H1 (cell line): ENCODE data around the gene TDRD9. TPM values are rescaled to one million over a fixed set of nuclear protein-coding genes. Genes with fewer than 3 reads are reported as not detected.

ENCODE experiments used
- CTCF ChIA-PET: fragments of 300-600 bp; sonication (Branson Sonifier 250); formaldehyde crosslinking; loops from one replicate; lab custom pipeline; 2021; ENCODE audit not compliant: partially characterized antibody; lab: Charles Lee
- POLR2A ChIA-PET: fragments of 300-600 bp; sonication (Branson Sonifier 250); formaldehyde crosslinking; loops from one replicate; lab custom pipeline; 2021; ENCODE audit warnings: inconsistent platforms; ENCODE audit not compliant: partially characterized antibody; lab: Charles Lee
- DNase-seq, 2 experiments: peaks; one replicate each; pipeline versions ENCODE4 v3.0.0 to v3.0.0-alpha.2; 2010 to 2022; ENCODE audit warnings: low spot score in 2 of 2, low read depth in 1 of 2, mixed read lengths in 1 of 2
- FAIRE-seq: peaks from 2 replicates; lab custom pipeline; 2011; peaks lifted over from hg19 to GRCh38; lab: Jason Lieb, UNC
- H2AFZ ChIP-seq: 2 replicates; pipeline ENCODE4 v1.8.1; 2012; ENCODE audit warnings: low read length, inconsistent platforms
- H2AK5ac ChIP-seq: 2 replicates; pipeline ENCODE4 v1.6.1; 2013; ENCODE audit warnings: low read depth, low read length
- H2BK120ac ChIP-seq: replicated peaks from 2 replicates; pipeline ENCODE3; 2013; ENCODE audit warnings: low read depth, low read length, inconsistent platforms
- H2BK12ac ChIP-seq: 2 replicates; pipeline ENCODE4 v1.6.1; 2013; ENCODE audit warnings: low read depth, low read length
- H2BK15ac ChIP-seq: 2 replicates; pipeline ENCODE4 v1.6.1; 2013; ENCODE audit warnings: low read length
- H2BK20ac ChIP-seq: 2 replicates; pipeline ENCODE4 v1.6.1; 2013; ENCODE audit warnings: low read length
- H2BK5ac ChIP-seq: 2 replicates; pipeline ENCODE4 v1.6.1; 2013; ENCODE audit warnings: low read depth, low read length
- H3K14ac ChIP-seq: 2 replicates; pipeline ENCODE4 v1.6.1; 2013; ENCODE audit warnings: inconsistent platforms; ENCODE audit not compliant: insufficient read length
- H3K18ac ChIP-seq: 2 replicates; pipeline ENCODE4 v1.6.1; 2013; ENCODE audit warnings: low read length; ENCODE audit errors: extremely low read depth
- H3K23ac ChIP-seq: 2 replicates; pipeline ENCODE4 v1.6.1; 2013; ENCODE audit warnings: inconsistent platforms; ENCODE audit not compliant: insufficient read length
- H3K23me2 ChIP-seq: 2 replicates; pipeline ENCODE4 v1.6.1; 2013; ENCODE audit warnings: low read depth, low read length
- H3K27ac ChIP-seq: 2 replicates; pipeline ENCODE4 v1.6.1; 2011; ENCODE audit warnings: low read depth, low read length, inconsistent platforms
- H3K27me3 ChIP-seq, 4 experiments: replicated peaks in 1 of 4; 1 replicate in 1 of 4; 2 replicates in 3 of 4; pipeline versions ENCODE4 v1.6.1 to v1.8.1; 2011 to 2013; ENCODE audit warnings: low read length in 3 of 4, mild to moderate bottlenecking in 3 of 4, inconsistent platforms in 2 of 4, mixed read lengths in 2 of 4, moderate library complexity in 1 of 4; ENCODE audit not compliant: control insufficient read depth in 3 of 4, insufficient read depth in 3 of 4; ENCODE audit errors: extremely low read depth in 1 of 4
- H3K36me3 ChIP-seq, 4 experiments: 2 replicates each; pipeline versions ENCODE4 v1.6.1 to v1.8.1; 2011 to 2013; ENCODE audit warnings: mild to moderate bottlenecking in 4 of 4, low read length in 3 of 4, moderate library complexity in 2 of 4, control low read depth in 1 of 4, inconsistent platforms in 1 of 4; ENCODE audit not compliant: insufficient read depth in 4 of 4, control insufficient read depth in 2 of 4
- H3K4ac ChIP-seq: replicated peaks from 2 replicates; pipeline ENCODE3; 2013; ENCODE audit warnings: low read length, low read depth, mixed read lengths, inconsistent platforms; ENCODE audit not compliant: insufficient read length
- H3K4me1 ChIP-seq, 4 experiments: replicated peaks in 1 of 4; 1 replicate in 1 of 4; 2 replicates in 3 of 4; pipeline versions ENCODE4 v1.6.1 to v1.8.1; 2011 to 2013; ENCODE audit warnings: low read length in 3 of 4, inconsistent platforms in 2 of 4, mixed read lengths in 1 of 4; ENCODE audit not compliant: insufficient read depth in 4 of 4, control insufficient read depth in 3 of 4
- H3K4me2 ChIP-seq, 2 experiments: 2 replicates each; pipeline versions ENCODE4 v1.6.1 to v1.8.1; 2011 to 2013; ENCODE audit warnings: low read depth in 2 of 2, low read length in 2 of 2, control low read depth in 1 of 2, inconsistent platforms in 1 of 2, mild to moderate bottlenecking in 1 of 2; ENCODE audit not compliant: insufficient read depth in 1 of 2
- H3K4me3 ChIP-seq, 4 experiments: fragments of 200-600, 300-600 bp in 1 of 4; sonication (generic), shearing (Covaris generic), sonication (Bioruptor Twin) in 1 of 4; 2 replicates each; pipeline versions ENCODE4 v1.5.1 to v1.8.1; 2011 to 2016; ENCODE audit warnings: low read length in 4 of 4, low read depth in 3 of 4, control low read depth in 2 of 4, inconsistent platforms in 2 of 4, mild to moderate bottlenecking in 2 of 4, mixed read lengths in 1 of 4, moderate library complexity in 1 of 4; ENCODE audit not compliant: insufficient read depth in 2 of 4; ENCODE audit errors: extremely low read depth in 1 of 4
- H3K56ac ChIP-seq: replicated peaks from 2 replicates; pipeline ENCODE3; 2013; ENCODE audit warnings: low read depth, mild to moderate bottlenecking, mixed read lengths, low read length, inconsistent platforms; ENCODE audit not compliant: insufficient read length
- H3K79me1 ChIP-seq: 2 replicates; pipeline ENCODE4 v1.6.1; 2013; ENCODE audit warnings: low read depth, low read length, control low read depth
- H3K79me2 ChIP-seq, 2 experiments: 2 replicates each; pipeline versions ENCODE4 v1.6.1 to v1.8.1; 2012 to 2013; ENCODE audit warnings: low read length in 2 of 2, mild to moderate bottlenecking in 2 of 2, inconsistent platforms in 1 of 2; ENCODE audit not compliant: insufficient read depth in 2 of 2, control insufficient read depth in 1 of 2
- H3K9ac ChIP-seq, 4 experiments: replicated peaks in 1 of 4; 1 replicate in 1 of 4; 2 replicates in 3 of 4; pipeline versions ENCODE4 v1.6.1 to v1.8.1; 2011 to 2013; ENCODE audit warnings: low read depth in 3 of 4, low read length in 3 of 4, control low read depth in 2 of 4, mild to moderate bottlenecking in 2 of 4, moderate library complexity in 2 of 4, inconsistent platforms in 1 of 4; ENCODE audit errors: extremely low read depth in 1 of 4
- H3K9me3 ChIP-seq, 2 experiments: 2 replicates each; pipeline versions ENCODE4 v1.6.1 to v1.8.1; 2012 to 2013; ENCODE audit warnings: mild to moderate bottlenecking in 2 of 2, moderate library complexity in 2 of 2, control low read depth in 1 of 2, inconsistent platforms in 1 of 2, low read depth in 1 of 2, low read length in 1 of 2, mixed read lengths in 1 of 2; ENCODE audit not compliant: insufficient read depth in 2 of 2
- H4K20me1 ChIP-seq, 2 experiments: replicated peaks in 1 of 2; 2 replicates each; pipeline versions ENCODE3 to v1.8.1; 2011 to 2013; ENCODE audit warnings: inconsistent platforms in 2 of 2, low read length in 2 of 2, mild to moderate bottlenecking in 1 of 2; ENCODE audit not compliant: insufficient read depth in 2 of 2, control insufficient read depth in 1 of 2
- H4K5ac ChIP-seq: 2 replicates; pipeline ENCODE4 v1.6.1; 2013; ENCODE audit warnings: low read length, low read depth, mixed read lengths, inconsistent platforms; ENCODE audit not compliant: insufficient read length
- H4K8ac ChIP-seq: 2 replicates; pipeline ENCODE4 v1.8.0; 2013; ENCODE audit warnings: mild to moderate bottlenecking, moderate library complexity, low read length, inconsistent platforms; ENCODE audit not compliant: insufficient read depth; ENCODE audit errors: extremely low read depth
- H4K91ac ChIP-seq: replicated peaks from 2 replicates; pipeline ENCODE3; 2013; ENCODE audit warnings: low read length, mixed read lengths, inconsistent platforms; ENCODE audit not compliant: insufficient read length
- BACH1 ChIP-seq: IDR thresholded peaks from 2 replicates; pipeline ENCODE4 v1.6.1; 2012; ENCODE audit warnings: low read length, improper control_type of control experiment
- CHD1 ChIP-seq: IDR thresholded peaks from 2 replicates; pipeline ENCODE4 v1.6.1; 2012; ENCODE audit warnings: low read depth, low read length, improper control_type of control experiment
- CREB1 ChIP-seq: IDR thresholded peaks from 2 replicates; pipeline ENCODE4 v1.6.1; 2012; ENCODE audit warnings: inconsistent platforms
- CTBP2 ChIP-seq: IDR thresholded peaks from 2 replicates; pipeline ENCODE4 v1.7.0; 2011; ENCODE audit warnings: borderline replicate concordance, mild to moderate bottlenecking, moderate library complexity, mixed read lengths, low read length; ENCODE audit not compliant: insufficient read depth, insufficient read length
- GTF2F1 ChIP-seq: IDR thresholded peaks from 2 replicates; pipeline ENCODE4 v1.6.1; 2012; ENCODE audit warnings: low read depth, low read length, improper control_type of control experiment, borderline replicate concordance
- SP1 ChIP-seq: IDR thresholded peaks from 2 replicates; pipeline ENCODE4 v1.6.1; 2011; ENCODE audit warnings: low read depth, low read length
- WGBS, 2 experiments: shearing (Covaris generic) in 1 of 2; methylation state at CpG; one replicate each; pipeline versions ENCODE4 v1.1.6 to v1.1.7; 2013 to 2015; ENCODE audit warnings: low lambda C conversion rate in 2 of 2, mixed read lengths in 2 of 2, inconsistent platforms in 1 of 2, low coverage in 1 of 2, missing lambda C conversion rate in 1 of 2; ENCODE audit not compliant: insufficient replicate concordance in 2 of 2, insufficient coverage in 1 of 2, insufficient read length in 1 of 2; ENCODE audit errors: extremely low coverage in 1 of 2, missing lambda C conversion rate in 1 of 2; 5-methylcytosine and 5-hydroxymethylcytosine counted together
- polyA plus RNA-seq, 7 experiments: library from polyadenylated mRNA; depleted of rRNA in 3 of 7; stranded (reverse) in 5 of 7; unstranded in 2 of 7; fragments of >200 nt in 5 of 7; fragments of 200-250 nt in 2 of 7; gene quantifications; 1 replicate in 5 of 7; 2 replicates in 1 of 7; 4 replicates in 1 of 7; pipeline versions ENCODE4 v1.2.1 to v1.2.3, GENCODE V29; 2011 to 2013; ENCODE audit warnings: missing spikeins in 2 of 7, mixed read lengths in 2 of 7
- total RNA-seq: library from RNA; stranded (reverse); fragmentation: NEBNext Ultra II Directional; extraction: Animal tissue kit (Norgen Biotek cat#: 25700); gene quantifications from 2 replicates; pipeline ENCODE4 v1.2.1, GENCODE V29; 2021

Gene TDRD9
- total and polyA plus RNA-seq, 2 of the 8 experiments (the other 6 are each of a cell fraction or from before 2014, with no cell fraction given): not detected

DNA sequence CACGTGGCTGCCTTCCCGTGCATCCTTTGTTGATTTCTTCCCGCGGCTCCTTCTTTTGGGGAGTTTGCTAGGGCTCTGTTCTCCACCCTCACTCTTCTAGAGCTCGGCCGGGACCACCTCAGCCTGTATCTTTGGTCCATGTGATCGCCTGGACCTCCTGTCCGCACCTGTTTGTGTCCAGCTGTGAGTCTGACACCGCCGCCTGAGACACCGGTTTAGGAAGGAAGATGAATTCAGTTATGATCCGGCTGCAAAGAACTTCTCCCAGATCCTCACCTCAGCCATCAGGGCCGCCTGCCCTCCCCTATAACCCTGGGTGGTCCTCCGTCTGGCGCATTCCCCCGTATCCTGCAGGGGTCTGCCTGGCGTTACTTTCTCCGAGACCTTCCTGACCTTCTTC lies 690 bp upstream of the TDRD9 start:
- POLR2A ChIA-PET: no interaction called here
- 91% methylated on average over 18 of the region's 18 CpGs; no CpG with 5 or more reads in 1 of the 2 experiments for WGBS, 2 experiments
- no peak overlapping the region for H3K23ac ChIP-seq
- TF ChIP-seq GTF2F1 (no peak), BACH1 (no peak), CTBP2 (no peak), CREB1 (no peak), CHD1 (no peak), SP1 (no peak)

More for the DNA sequence above, 690 bp upstream of the TDRD9 start:
- no peak overlapping the region for H3K4ac ChIP-seq
- peaks cover 0 to 5% of the 10 kb centered on the region in 2 experiments; a peak in 1 of 4 replicates for H3K9me3 ChIP-seq
- no peak overlapping the region for H2AFZ ChIP-seq
- H2BK12ac ChIP-seq: no peak overlapping the region
- DNase-seq (no peak), FAIRE-seq (no peak)
- no peak overlapping the region for H3K56ac ChIP-seq
- no peak overlapping the region for H2BK20ac ChIP-seq
- no peaks in the 10 kb centered on the region for H4K20me1 ChIP-seq
- no peak overlapping the region for H3K18ac ChIP-seq
- no peak overlapping the region for H3K9ac ChIP-seq
- H2BK5ac ChIP-seq: no peak overlapping the region
- no peaks in the 10 kb centered on the region for H3K23me2 ChIP-seq
- no peaks in the 10 kb centered on the region; the same call in 1 of the 2 replicates for H3K79me1 ChIP-seq
- H4K5ac ChIP-seq: no peak overlapping the region
- no peak overlapping the region for H2BK120ac ChIP-seq
- H3K27ac ChIP-seq: no peak overlapping the region
- CTCF ChIA-PET: interaction anchor here (1.2 to 3.4 kb wide), 3 partner anchors 17 to 119 kb away, joined by 3 to 11 read pairs (median 7); no protein-coding TSS in a partner anchor
- no peak overlapping the region for H3K4me3 ChIP-seq
- H3K4me2 ChIP-seq: no peak overlapping the region
- H3K36me3 ChIP-seq: no peaks in the 10 kb centered on the region
- H2AK5ac ChIP-seq: no peak overlapping the region
- no peak overlapping the region for H4K8ac ChIP-seq
- no peaks in the 10 kb centered on the region for H3K27me3 ChIP-seq
- H3K14ac ChIP-seq: no peak overlapping the region
- no peaks in the 10 kb centered on the region for H3K79me2 ChIP-seq
- no peaks in the 10 kb centered on the region for H3K4me1 ChIP-seq
- no peak overlapping the region for H2BK15ac ChIP-seq
- no peak overlapping the region for H4K91ac ChIP-seq
